ENCODE measurements around the gene PRRX2.

GRCh38 chr9:129740666-129741464, 75.4 kb downstream of the PRRX2 start:
- TF ChIP-seq, protein P1, sequence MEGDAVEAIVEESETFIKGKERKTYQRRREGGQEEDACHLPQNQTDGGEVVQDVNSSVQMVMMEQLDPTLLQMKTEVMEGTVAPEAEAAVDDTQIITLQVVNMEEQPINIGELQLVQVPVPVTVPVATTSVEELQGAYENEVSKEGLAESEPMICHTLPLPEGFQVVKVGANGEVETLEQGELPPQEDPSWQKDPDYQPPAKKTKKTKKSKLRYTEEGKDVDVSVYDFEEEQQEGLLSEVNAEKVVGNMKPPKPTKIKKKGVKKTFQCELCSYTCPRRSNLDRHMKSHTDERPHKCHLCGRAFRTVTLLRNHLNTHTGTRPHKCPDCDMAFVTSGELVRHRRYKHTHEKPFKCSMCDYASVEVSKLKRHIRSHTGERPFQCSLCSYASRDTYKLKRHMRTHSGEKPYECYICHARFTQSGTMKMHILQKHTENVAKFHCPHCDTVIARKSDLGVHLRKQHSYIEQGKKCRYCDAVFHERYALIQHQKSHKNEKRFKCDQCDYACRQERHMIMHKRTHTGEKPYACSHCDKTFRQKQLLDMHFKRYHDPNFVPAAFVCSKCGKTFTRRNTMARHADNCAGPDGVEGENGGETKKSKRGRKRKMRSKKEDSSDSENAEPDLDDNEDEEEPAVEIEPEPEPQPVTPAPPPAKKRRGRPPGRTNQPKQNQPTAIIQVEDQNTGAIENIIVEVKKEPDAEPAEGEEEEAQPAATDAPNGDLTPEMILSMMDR (IDR thresholded peaks at IDR 0.05), result no peak
- TF ChIP-seq POLR2A (IDR thresholded peaks at IDR 0.05), result no peak
